Stimulated activated CD8-positive, alpha-beta memory T cell treated with anti-CD3 and anti-CD28 coated beads, Interleukin-15, amount 100 ng/mL, for 48 hours (primary cell): ENCODE measurements around the gene OR6C74.

Source experiments
- DNase-seq, 2 donors: peaks; one replicate each; pipeline ENCODE4 v3.0.0-alpha.2; 2020; ENCODE audit warnings: low read depth in 2 of 2

Gene OR6C74

GRCh38 chr12:55244309-55244708 lies at the start of gene OR6C74:
TSS of gene OR6C74 (plus strand) at chr12:55244609. CDS start at chr12:55247288, 2,679 bp downstream.
- DNase-seq = no peak

GRCh38 chr12:55220725-55221124 lies 23.7 kb upstream of the OR6C74 start, which contains the start of gene OR10A7:
TSS of gene OR10A7 (plus strand) at chr12:55221025. CDS start at chr12:55221025, 0 bp downstream.
- no peak for DNase-seq

DNA sequence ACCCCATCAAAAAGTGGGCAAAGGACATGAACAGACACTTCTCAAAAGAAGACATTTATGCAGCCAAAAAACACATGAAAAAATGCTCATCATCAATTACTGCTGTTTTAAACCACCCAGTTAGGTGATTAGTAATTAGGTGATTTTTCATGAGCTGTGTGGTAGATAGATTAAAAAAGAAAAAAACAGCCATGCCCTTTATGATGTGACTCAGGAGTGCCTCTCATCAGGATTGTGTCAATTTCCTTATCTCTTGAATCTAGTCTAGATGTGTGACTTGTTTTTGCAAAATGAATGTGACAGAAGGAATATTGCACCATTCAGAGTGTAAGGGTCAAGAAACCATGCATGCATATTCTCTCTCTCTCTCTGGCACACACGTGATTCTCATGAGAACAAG lies 17.9 kb upstream of the OR6C74 start:
- DNase-seq = no peak

DNA sequence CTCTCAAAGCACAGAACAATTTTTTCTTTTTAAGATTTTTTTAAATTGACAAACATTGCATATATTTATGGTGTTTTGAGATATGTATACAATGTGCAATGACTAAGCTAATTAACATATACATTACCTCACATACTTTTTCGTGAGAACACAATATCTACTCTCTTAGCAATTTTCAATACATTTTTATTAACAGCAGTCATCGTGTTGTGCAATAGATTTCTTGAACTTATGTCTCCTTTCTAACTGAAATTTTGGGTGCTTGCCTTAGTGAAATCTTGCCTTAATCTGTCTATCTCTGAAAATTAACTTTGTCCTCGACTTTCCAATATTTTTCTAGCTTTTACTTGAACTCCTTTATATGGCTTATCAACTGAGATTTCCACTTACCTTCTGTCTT lies 16.8 kb upstream of the OR6C74 start:
- no peak for DNase-seq

- DNase-seq = no peak
These were observed 1.8 kb downstream of the OR6C74 start for GRCh38 chr12:55246159-55246558.

GRCh38 chr12:55250944-55251343 lies 6.5 kb downstream of the OR6C74 start:
- no peak for DNase-seq

DNA sequence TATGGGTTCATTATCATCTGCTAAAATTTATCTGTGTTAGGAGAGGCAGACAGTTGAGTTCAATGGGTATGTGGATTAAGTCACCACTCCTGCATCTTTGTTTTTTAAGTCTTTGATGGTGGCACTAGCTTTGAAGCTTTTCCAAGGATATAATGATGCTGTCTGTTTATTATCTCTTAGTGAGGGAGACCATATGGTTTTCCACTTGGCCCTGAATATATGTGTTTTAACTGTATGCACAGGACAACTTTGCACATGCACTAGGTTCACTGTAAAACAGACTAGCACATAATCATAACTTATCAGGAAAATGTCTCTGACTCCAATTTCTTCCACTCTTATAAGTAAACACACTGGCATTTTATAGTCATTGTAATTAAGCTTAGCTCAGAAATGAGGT lies 8.9 kb downstream of the OR6C74 start:
- no peak for DNase-seq

GRCh38 chr12:55256831-55257230 lies 12.4 kb downstream of the OR6C74 start:
- DNase-seq = no peak

DNA sequence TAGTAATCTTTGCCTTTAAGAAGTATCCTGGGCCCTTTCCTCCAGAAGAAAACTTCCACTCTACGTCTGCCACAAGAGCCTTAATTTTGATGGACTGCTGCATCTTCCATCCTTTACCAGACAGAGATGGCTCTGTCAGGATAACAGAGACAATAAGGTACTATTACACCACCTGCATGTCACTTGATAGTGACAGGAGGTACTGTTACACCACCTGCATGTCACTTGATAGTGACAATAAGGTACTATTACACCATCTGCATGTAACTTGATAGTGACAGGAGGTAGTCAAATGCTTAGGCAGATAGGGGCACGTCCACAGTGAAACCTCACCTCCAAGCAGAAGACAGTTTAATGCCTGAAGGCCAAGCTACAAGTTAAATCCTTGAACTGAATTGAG lies 13.9 kb downstream of the OR6C74 start:
- no peak for DNase-seq

DNA sequence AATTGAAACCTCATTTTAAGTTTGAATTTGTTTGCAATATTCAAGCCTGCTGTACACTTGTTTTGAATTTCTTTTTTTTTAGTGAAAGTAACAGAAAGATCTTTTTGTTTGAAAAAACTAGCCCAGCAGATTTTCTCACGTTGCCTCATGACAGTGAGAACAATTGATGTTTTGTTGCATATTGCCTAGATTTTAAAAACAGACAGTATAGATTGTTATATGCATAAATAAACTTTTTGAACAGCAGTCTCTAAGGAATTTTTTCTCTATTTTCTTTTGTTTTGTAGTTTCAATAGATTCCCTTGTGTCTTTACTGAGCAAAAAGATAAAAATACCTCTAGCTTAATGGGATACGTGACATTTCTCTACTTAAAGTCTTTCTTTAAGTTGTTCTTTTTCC lies 36.6 kb downstream of the OR6C74 start:
- DNase-seq = no peak

DNA sequence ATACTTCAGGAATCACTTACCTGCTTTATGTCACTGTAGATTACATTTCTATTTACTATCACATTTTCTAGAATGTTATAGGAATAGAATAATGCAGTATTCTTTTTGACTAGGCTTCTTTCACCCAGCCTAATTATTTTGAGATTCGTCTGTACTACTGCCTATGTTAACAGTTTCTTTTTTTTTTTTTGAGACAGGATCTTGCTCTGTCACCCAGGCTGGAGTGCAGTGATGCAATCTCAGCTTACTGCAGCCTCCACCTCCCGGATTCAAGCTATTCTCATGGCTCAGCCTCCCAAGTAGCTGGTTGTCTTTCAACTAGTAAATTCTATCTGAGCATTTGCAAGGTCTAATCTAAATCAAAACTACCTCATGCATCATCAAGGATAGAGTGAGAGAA lies 45.6 kb downstream of the OR6C74 start:
- no peak for DNase-seq
